Endothelial cell of umbilical vein (primary cell): ENCODE data around the gene METTL26. TPM values are rescaled to one million over a fixed set of nuclear protein-coding genes. Genes with fewer than 3 reads are reported as not detected.

ENCODE experiments used
- BruUV-seq: library from RNA; stranded (reverse); fragments of 400-500 nt; replicated peaks from 2 replicates; lab custom pipeline; 2021; lab: Mats Ljungman, UMichigan
- CTCF ChIA-PET: fragments of 300-600, 350-600 bp; sonication (Branson Sonifier 250); formaldehyde crosslinking; loops from one replicate; lab custom pipeline; 2021; ENCODE audit warnings: antibody characterized with exemption, inconsistent platforms; lab: Charles Lee
- POLR2A ChIA-PET: fragments of 300-600, 350-600 bp; sonication (Branson Sonifier 250); formaldehyde crosslinking; loops from one replicate; lab custom pipeline; 2021; ENCODE audit warnings: antibody characterized with exemption, inconsistent platforms; lab: Charles Lee
- DNase-seq: peaks from one replicate; pipeline ENCODE4 v3.0.0-alpha.2; 2011; ENCODE audit warnings: low read depth, low spot score
- FAIRE-seq: peaks from 2 replicates; lab custom pipeline; 2011; peaks lifted over from hg19 to GRCh38; lab: Jason Lieb, UNC
- H2AFZ ChIP-seq: 2 replicates; pipeline ENCODE4 v1.6.0; 2012; ENCODE audit warnings: low read depth, low read length, control low read depth, inconsistent platforms
- H3K27ac ChIP-seq: 2 replicates; pipeline ENCODE4 v1.5.1; 2011; ENCODE audit warnings: low read depth, mild to moderate bottlenecking, control low read depth, low read length, moderate library complexity; ENCODE audit not compliant: insufficient read depth
- H3K27me3 ChIP-seq, 2 experiments: 2 replicates each; pipeline versions ENCODE4 v1.6.0 to v1.6.1; 2011; ENCODE audit warnings: low read length in 2 of 2, mixed read lengths in 1 of 2; ENCODE audit not compliant: control insufficient read depth in 2 of 2, insufficient read depth in 2 of 2
- H3K36me3 ChIP-seq, 2 experiments: 2 replicates in 1 of 2; 3 replicates in 1 of 2; pipeline ENCODE4 v1.5.1; 2011; ENCODE audit warnings: low read length in 2 of 2, mild to moderate bottlenecking in 1 of 2, moderate library complexity in 1 of 2; ENCODE audit not compliant: control insufficient read depth in 2 of 2, insufficient read depth in 2 of 2; ENCODE audit errors: extremely low read depth in 1 of 2
- H3K4me1 ChIP-seq: 3 replicates; pipeline ENCODE4 v1.5.1; 2011; ENCODE audit warnings: mild to moderate bottlenecking, low read length; ENCODE audit not compliant: control insufficient read depth, insufficient read depth; ENCODE audit errors: extremely low read depth
- H3K4me2 ChIP-seq: 2 replicates; pipeline ENCODE4 v1.6.1; 2011; ENCODE audit warnings: low read length, control low read depth, mixed read lengths; ENCODE audit not compliant: insufficient read depth
- H3K4me3 ChIP-seq, 3 experiments: fragments of 200-600 bp in 1 of 3; sonication (generic), shearing (Covaris generic) in 1 of 3; replicated peaks in 1 of 3; 2 replicates each; pipeline ENCODE4 v1.5.1; 2011 to 2016; ENCODE audit warnings: control low read depth in 3 of 3, low read length in 3 of 3, mild to moderate bottlenecking in 2 of 3, inconsistent platforms in 1 of 3, low read depth in 1 of 3, moderate library complexity in 1 of 3; ENCODE audit not compliant: insufficient read depth in 1 of 3
- H3K79me2 ChIP-seq: 2 replicates; pipeline ENCODE4 v1.6.0; 2012; ENCODE audit warnings: low read length, inconsistent platforms; ENCODE audit not compliant: control insufficient read depth, insufficient read depth
- H3K9ac ChIP-seq: replicated peaks from 2 replicates; pipeline ENCODE3; 2011; ENCODE audit warnings: low read length, control low read depth; ENCODE audit not compliant: insufficient read depth; ENCODE audit errors: extremely low read depth
- H3K9me1 ChIP-seq: replicated peaks from 3 replicates; pipeline ENCODE4 v1.6.0; 2011; ENCODE audit warnings: mild to moderate bottlenecking, low read length; ENCODE audit not compliant: control insufficient read depth, insufficient read depth; ENCODE audit errors: extremely low read depth
- H3K9me3 ChIP-seq: replicated peaks from 2 replicates; pipeline ENCODE4 v1.5.1; 2012; ENCODE audit warnings: low read length, inconsistent platforms; ENCODE audit not compliant: control insufficient read depth, insufficient read depth
- H4K20me1 ChIP-seq: replicated peaks from 2 replicates; pipeline ENCODE3; 2011; ENCODE audit warnings: mild to moderate bottlenecking, low read length; ENCODE audit not compliant: control insufficient read depth, insufficient read depth; ENCODE audit errors: extremely low read depth
- CTCF ChIP-seq, 2 donors: IDR thresholded peaks; 1 replicate in 1 of 2; 2 replicates in 1 of 2; pipeline ENCODE4 v1.5.1; 2011; ENCODE audit warnings: low read length in 2 of 2, mild to moderate bottlenecking in 2 of 2, moderate library complexity in 2 of 2, control low read depth in 1 of 2, inconsistent platforms in 1 of 2, low read depth in 1 of 2; ENCODE audit not compliant: insufficient read depth in 1 of 2; ENCODE audit errors: extremely low read depth in 1 of 2
- EZH2 ChIP-seq: IDR thresholded peaks from 2 replicates; pipeline ENCODE4 v1.6.1; 2012; ENCODE audit warnings: borderline replicate concordance, low read depth, mild to moderate bottlenecking, moderate library complexity, low read length, inconsistent platforms; ENCODE audit not compliant: severe bottlenecking
- FOS ChIP-seq: IDR thresholded peaks from 2 replicates; pipeline ENCODE4 v1.6.1; 2011; ENCODE audit warnings: mild to moderate bottlenecking, low read length, moderate library complexity, borderline replicate concordance; ENCODE audit not compliant: insufficient read depth
- GATA2 ChIP-seq: IDR thresholded peaks from 2 replicates; pipeline ENCODE4 v1.7.0; 2011; ENCODE audit warnings: low read depth, mild to moderate bottlenecking, moderate library complexity, mixed read lengths, low read length; ENCODE audit not compliant: insufficient read length, insufficient read depth
- JUN ChIP-seq: IDR thresholded peaks from 2 replicates; pipeline ENCODE4 v1.6.1; 2011; ENCODE audit warnings: borderline replicate concordance, low read depth; ENCODE audit not compliant: insufficient read length, insufficient read depth
- MYC ChIP-seq: IDR thresholded peaks from one replicate; pipeline ENCODE4 v1.6.1; 2011; ENCODE audit warnings: mild to moderate bottlenecking, low read depth, low read length
- POLR2A ChIP-seq: IDR thresholded peaks from 2 replicates; pipeline ENCODE4 v1.6.1; 2012; ENCODE audit warnings: low read depth, mild to moderate bottlenecking, control low read depth, low read length
- POLR2AphosphoS5 ChIP-seq: IDR thresholded peaks from 2 replicates; pipeline ENCODE4 v1.6.1; 2012; ENCODE audit warnings: low read depth, mild to moderate bottlenecking, control low read depth, low read length, moderate library complexity; ENCODE audit not compliant: insufficient read depth
- dilution Hi-C: fragments of 300-500 bp; cut with MboI; formaldehyde crosslinking; loops from one replicate; pipeline ENCODE4 v1.15.0; 2019; ENCODE audit warnings: low sequenced_read_pairs; ENCODE audit not compliant: extremely low pct_ligation_motif_present
- intact Hi-C: fragments of 100-400 bp; cut with micrococcal nuclease; formaldehyde crosslinking; loops from one replicate; pipeline ENCODE4 v1.10.0; 2022
- polyA plus RNA-seq, 4 experiments: library from polyadenylated mRNA; depleted of rRNA in 3 of 4; stranded (reverse) in 3 of 4; unstranded in 1 of 4; fragments of >200 nt; gene quantifications; 2 replicates each; pipeline versions ENCODE4 v1.2.1 to v1.2.3, GENCODE V29; 2011 to 2012; ENCODE audit warnings: missing spikeins in 1 of 4
- total RNA-seq: library from RNA; stranded (reverse); gene quantifications from 2 replicates; pipeline ENCODE4 v1.2.3, GENCODE V29; 2021
- TF ChIP-seq, protein P1 (sequence below): IDR thresholded peaks from 2 replicates; pipeline ENCODE4 v1.6.1; 2011; ENCODE audit not compliant: insufficient read depth, insufficient read length

METTL26 gene
- total and polyA plus RNA-seq, 2 donors (not counting 3 experiments of a cell fraction or from before 2014, with no cell fraction given) = 114 to 138 TPM

DNA sequence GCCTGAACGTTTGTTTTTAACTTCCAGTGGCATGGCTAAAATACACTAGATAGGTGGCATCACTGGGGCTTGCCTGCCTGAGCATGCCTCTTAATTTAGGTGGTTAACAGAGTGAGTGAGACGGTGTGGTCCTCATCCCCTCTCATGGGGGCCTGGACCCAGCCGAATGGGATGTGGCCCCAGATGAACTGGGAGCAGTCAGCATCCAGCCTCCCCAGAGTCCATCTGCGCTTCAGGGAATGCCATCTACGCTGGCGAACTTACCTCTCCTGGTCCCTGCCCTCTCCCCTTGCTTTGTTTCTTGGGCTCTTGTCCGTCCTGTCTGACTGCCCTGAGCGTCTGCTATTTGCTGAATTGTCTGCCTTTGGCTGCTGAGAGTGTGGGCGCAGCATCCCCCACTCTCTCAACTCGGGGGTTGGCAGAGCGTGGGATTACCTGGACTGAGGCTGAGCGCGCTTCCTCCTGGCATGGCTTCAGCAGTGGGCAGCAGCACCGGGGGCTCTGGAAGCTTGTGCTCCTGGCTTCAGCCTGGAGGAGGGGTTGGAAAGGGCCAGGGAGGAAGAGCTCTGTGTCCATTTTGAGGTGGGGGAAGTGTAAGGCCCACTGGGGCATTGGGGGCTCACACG is 44.1 kb downstream of the METTL26 start:
- H3K9ac ChIP-seq = no peak overlapping the region
- H4K20me1 ChIP-seq = no peaks in the 10 kb centered on the region
- H3K79me2 ChIP-seq = peaks cover 27% of the 10 kb centered on the region
- no peak overlapping the region for H2AFZ ChIP-seq
- CTCF ChIA-PET = no interaction called here
- no peaks in the 10 kb centered on the region for H3K27me3 ChIP-seq
- H3K27ac ChIP-seq = no peak overlapping the region
- no peak overlapping the region for H3K4me2 ChIP-seq
- no peaks in the 10 kb centered on the region for H3K9me3 ChIP-seq
- no peaks in the 10 kb centered on the region for H3K9me1 ChIP-seq
- POLR2A ChIA-PET = no interaction called here
- no peak for FAIRE-seq
- H3K4me3 ChIP-seq = no peak overlapping the region
- H3K4me1 ChIP-seq = peaks cover 16% of the 10 kb centered on the region
- no TSS peak for BruUV-seq
- no peak for DNase-seq
- intact Hi-C loops (no loop called here), dilution Hi-C loops (no loop called here)
- peaks cover 0 to 3% of the 10 kb centered on the region in 2 experiments for H3K36me3 ChIP-seq
- no peak for TF ChIP-seq JUN
- no peak for TF ChIP-seq CTCF (IDR thresholded peaks at IDR 0.05; ENCODE audit: extremely low read depth in 1 of 2, insufficient read depth in 1 of 2, low read depth in 1 of 2, low read length in 2 of 2)
- TF ChIP-seq GATA2 = no peak
- TF ChIP-seq EZH2 = no peak
- TF ChIP-seq FOS = no peak
- TF ChIP-seq, protein P1, sequence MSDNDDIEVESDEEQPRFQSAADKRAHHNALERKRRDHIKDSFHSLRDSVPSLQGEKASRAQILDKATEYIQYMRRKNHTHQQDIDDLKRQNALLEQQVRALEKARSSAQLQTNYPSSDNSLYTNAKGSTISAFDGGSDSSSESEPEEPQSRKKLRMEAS = no peak
- TF ChIP-seq MYC = no peak
- TF ChIP-seq POLR2A = no peak
- no peak for TF ChIP-seq POLR2AphosphoS5
